ENCODE results near the gene LPP.

LPP gene

DNA sequence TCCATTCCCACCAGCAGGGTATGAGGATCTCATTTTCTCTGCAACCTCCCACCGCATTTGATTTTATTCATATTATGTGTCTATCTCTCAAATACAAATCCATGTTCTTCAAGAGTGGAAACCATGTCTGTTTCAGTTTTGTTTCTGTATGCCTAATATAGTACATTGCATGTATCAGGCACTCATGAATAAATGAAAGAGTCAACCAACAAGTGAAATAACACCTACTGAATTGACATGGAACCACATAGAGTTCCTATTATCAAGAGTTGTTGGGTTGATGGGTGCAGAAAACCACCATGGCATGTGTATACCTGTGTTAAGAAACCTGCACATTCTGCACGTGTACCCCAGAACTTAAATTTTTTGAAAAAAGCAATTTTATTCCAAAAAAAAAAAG lies 466.8 kb downstream of the LPP start:
- POLR2A ChIA-PET, result no interaction called here
- CTCF ChIA-PET, result interaction anchor here (0.6 kb wide), 1 partner anchor 371 kb away, joined by 3 read pairs; no protein-coding TSS in a partner anchor
- TF ChIP-seq ARNT (IDR thresholded peaks at IDR 0.05) (no peak), LEF1 (IDR thresholded peaks at IDR 0.05; ENCODE audit: borderline replicate concordance) (no peak), L3MBTL2 (conservative IDR thresholded peaks at IDR 0.05) (no peak), NFRKB (IDR thresholded peaks at IDR 0.05) (no peak), HDGF (IDR thresholded peaks at IDR 0.05; ENCODE audit: borderline replicate concordance) (no peak), FOXK2 (IDR thresholded peaks at IDR 0.05) (no peak), ZNF384 (IDR thresholded peaks at IDR 0.05) (no peak), SUZ12 (IDR thresholded peaks at IDR 0.05) (no peak), ELF4 (IDR thresholded peaks at IDR 0.05) (no peak), BHLHE40 (IDR thresholded peaks at IDR 0.05; ENCODE audit: borderline replicate concordance) (no peak), SP1 (IDR thresholded peaks at IDR 0.05) (no peak), FOXM1 (IDR thresholded peaks at IDR 0.05; ENCODE audit: borderline replicate concordance) (no peak), FOXA1 (IDR thresholded peaks at IDR 0.05) (no peak)
- TF ChIP-seq, protein P1, sequence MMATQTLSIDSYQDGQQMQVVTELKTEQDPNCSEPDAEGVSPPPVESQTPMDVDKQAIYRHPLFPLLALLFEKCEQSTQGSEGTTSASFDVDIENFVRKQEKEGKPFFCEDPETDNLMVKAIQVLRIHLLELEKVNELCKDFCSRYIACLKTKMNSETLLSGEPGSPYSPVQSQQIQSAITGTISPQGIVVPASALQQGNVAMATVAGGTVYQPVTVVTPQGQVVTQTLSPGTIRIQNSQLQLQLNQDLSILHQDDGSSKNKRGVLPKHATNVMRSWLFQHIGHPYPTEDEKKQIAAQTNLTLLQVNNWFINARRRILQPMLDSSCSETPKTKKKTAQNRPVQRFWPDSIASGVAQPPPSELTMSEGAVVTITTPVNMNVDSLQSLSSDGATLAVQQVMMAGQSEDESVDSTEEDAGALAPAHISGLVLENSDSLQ (IDR thresholded peaks at IDR 0.05), result no peak
- no peak for DNase-seq (ENCODE audit: extremely low spot score)

DNA sequence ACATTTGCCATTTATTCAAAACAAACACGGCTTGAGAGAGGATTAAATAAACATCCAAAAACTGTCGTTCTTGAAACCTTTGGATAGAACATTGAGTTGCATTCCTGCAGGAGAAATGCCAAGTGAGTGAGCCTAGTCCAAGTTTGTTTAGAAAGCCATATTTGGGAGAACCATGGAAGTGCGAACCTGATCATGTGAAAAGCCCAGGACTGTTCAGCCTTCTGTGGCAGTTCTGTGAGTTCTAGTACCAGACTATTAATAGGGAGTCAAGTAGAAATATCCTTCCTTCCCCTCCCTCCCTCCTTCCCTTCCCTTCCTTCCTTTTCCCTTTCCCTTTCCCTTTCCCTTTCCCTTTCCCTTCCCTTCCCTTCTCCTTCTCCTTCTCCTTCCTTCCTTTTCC lies 470.4 kb downstream of the LPP start:
- no peak for TF ChIP-seq L3MBTL2 (conservative IDR thresholded peaks at IDR 0.05)
- TF ChIP-seq FOXK2 (IDR thresholded peaks at IDR 0.05), result no peak
- no peak for TF ChIP-seq FOXM1 (IDR thresholded peaks at IDR 0.05; ENCODE audit: borderline replicate concordance)
- TF ChIP-seq ELF4 (IDR thresholded peaks at IDR 0.05), result no peak
- no peak for TF ChIP-seq TARDBP (IDR thresholded peaks at IDR 0.05)
- TF ChIP-seq NFRKB (IDR thresholded peaks at IDR 0.05), result no peak
- no peak for TF ChIP-seq LEF1 (IDR thresholded peaks at IDR 0.05; ENCODE audit: borderline replicate concordance)
- TF ChIP-seq ZNF384 (IDR thresholded peaks at IDR 0.05), result no peak
- no peak for TF ChIP-seq SUZ12 (IDR thresholded peaks at IDR 0.05)
- no peak for TF ChIP-seq ARNT (IDR thresholded peaks at IDR 0.05)
- TF ChIP-seq FOXA1 (IDR thresholded peaks at IDR 0.05), result no peak
- ChIA-PET CTCF (no interaction called here), POLR2A (no interaction called here)
- no peak for DNase-seq (ENCODE audit: extremely low spot score)

DNA sequence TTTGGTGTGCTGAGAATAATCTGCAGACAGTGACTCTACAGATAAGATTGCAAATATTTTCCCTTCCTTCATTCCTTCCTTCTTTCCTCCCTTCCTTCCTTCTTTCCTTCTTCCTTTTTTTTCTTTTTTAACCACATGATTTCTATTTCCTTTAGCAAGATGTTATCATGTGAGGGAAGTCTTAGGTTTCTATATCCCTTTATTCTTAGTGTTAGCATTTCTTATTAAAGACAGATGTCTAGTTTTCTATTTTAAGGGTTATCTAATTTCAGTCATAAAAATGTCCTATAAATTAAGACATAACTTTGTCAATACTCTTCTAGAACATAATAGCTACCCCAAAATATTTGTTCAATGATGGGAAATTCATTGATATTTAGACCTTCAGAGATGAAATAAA lies 470.9 kb downstream of the LPP start:
- POLR2A ChIA-PET, result no interaction called here
- TF ChIP-seq BHLHE40 (IDR thresholded peaks at IDR 0.05; ENCODE audit: borderline replicate concordance) (no peak), ARNT (IDR thresholded peaks at IDR 0.05) (no peak), NFRKB (IDR thresholded peaks at IDR 0.05) (no peak), HDGF (IDR thresholded peaks at IDR 0.05; ENCODE audit: borderline replicate concordance) (no peak), SUZ12 (IDR thresholded peaks at IDR 0.05) (no peak), ZNF384 (IDR thresholded peaks at IDR 0.05) (no peak), FOXK2 (IDR thresholded peaks at IDR 0.05) (no peak), LEF1 (IDR thresholded peaks at IDR 0.05; ENCODE audit: borderline replicate concordance) (no peak), FOXA1 (IDR thresholded peaks at IDR 0.05) (no peak), FOXM1 (IDR thresholded peaks at IDR 0.05; ENCODE audit: borderline replicate concordance) (no peak), L3MBTL2 (conservative IDR thresholded peaks at IDR 0.05) (no peak), CTBP1 (IDR thresholded peaks at IDR 0.05; ENCODE audit: borderline replicate concordance) (no peak), TARDBP (IDR thresholded peaks at IDR 0.05) (no peak)
- TF ChIP-seq, protein P1 (IDR thresholded peaks at IDR 0.05), result no peak

DNA sequence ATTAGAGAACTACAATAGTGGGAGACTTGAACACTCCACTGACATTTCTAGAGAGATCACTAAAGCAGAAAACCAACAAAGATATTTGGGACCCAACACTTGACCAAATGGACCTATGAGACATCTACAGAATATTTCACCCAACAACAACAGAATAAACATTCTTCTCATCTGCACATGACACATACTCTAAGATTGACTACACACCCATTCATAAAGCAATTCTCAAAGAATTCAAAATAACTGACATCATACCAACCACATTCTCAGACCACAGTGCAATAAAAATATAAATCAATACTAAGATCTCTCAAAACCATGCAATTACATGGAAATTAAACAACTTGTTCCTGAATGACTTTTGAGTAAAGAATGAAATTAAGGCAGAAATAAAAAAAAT lies 473.7 kb downstream of the LPP start:
- CTCF ChIA-PET, result no interaction called here
- DNase-seq (ENCODE audit: extremely low spot score), result no peak
- TF ChIP-seq CTBP1 (IDR thresholded peaks at IDR 0.05; ENCODE audit: borderline replicate concordance) (no peak), ZNF384 (IDR thresholded peaks at IDR 0.05) (no peak), HDGF (IDR thresholded peaks at IDR 0.05; ENCODE audit: borderline replicate concordance) (no peak), ELF4 (IDR thresholded peaks at IDR 0.05) (no peak), FOXA1 (IDR thresholded peaks at IDR 0.05) (no peak)

More for the DNA sequence above, 470.9 kb downstream of the LPP start:
- CTCF ChIA-PET, result no interaction called here
- DNase-seq (ENCODE audit: extremely low spot score), result no peak

DNA sequence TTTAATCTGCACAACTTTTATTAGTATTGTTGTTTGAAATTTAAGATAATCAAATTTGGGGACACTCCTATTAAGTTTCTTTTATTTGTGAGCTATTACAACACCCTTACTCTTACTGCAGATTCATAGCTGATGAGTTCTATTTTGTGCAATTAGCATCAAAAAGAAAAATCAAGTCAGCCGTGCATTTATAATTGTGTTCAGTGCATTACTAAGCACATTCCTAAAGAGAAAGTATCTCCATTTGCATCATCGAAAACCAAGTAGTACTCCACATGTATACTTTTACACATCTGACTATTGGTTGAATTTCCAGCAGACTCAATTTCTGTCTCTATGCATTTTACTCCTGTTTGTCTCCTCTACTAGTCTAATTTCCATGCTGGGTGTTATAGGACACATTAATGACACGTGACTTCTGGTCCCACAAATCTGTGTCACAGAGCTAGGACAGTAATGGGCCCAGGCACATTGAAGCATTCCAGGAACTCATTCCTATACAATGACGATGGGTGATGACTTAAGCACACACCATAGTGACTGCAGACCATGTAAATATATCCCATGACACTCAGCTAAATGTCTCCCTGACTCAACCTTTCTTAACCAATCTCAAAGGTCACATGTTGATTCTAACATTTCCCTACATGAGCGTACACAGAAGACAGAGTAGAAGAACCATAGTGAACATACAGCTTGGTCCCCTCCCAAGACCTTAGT lies 477.5 kb downstream of the LPP start:
- ChIA-PET POLR2A (no interaction called here), CTCF (no interaction called here)
- no peak for DNase-seq (ENCODE audit: extremely low spot score)
- no peak for TF ChIP-seq SP1 (IDR thresholded peaks at IDR 0.05)
- no peak for TF ChIP-seq HDGF (IDR thresholded peaks at IDR 0.05; ENCODE audit: borderline replicate concordance)
- no peak for TF ChIP-seq LEF1 (IDR thresholded peaks at IDR 0.05; ENCODE audit: borderline replicate concordance)
- TF ChIP-seq ZNF384 (IDR thresholded peaks at IDR 0.05), result no peak
- no peak for TF ChIP-seq SUZ12 (IDR thresholded peaks at IDR 0.05)
- TF ChIP-seq CTBP1 (IDR thresholded peaks at IDR 0.05; ENCODE audit: borderline replicate concordance), result no peak
- TF ChIP-seq BHLHE40 (IDR thresholded peaks at IDR 0.05; ENCODE audit: borderline replicate concordance), result no peak

More for the DNA sequence above, 473.7 kb downstream of the LPP start:
- POLR2A ChIA-PET, result no interaction called here

DNA sequence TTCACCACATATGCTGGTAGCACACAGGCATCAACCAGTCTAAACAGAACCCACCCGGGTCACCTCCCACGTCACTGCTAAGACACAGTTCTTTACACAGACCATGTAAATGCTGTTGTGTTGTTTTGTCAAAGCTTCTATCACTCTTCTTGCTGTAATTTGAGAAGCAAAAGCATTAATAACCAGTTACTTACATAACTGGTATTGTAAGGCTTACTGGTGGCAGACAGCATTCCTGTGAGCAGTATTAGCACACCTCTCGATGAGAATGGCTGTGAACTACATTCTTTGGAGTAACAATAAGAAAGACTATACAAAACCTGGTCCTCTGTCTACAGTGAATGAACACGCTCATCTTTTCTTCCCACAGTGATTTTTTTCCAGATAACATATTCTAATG lies 479.2 kb downstream of the LPP start:
- ChIA-PET POLR2A (no interaction called here), CTCF (no interaction called here)
- DNase-seq (ENCODE audit: extremely low spot score), result no peak
- TF ChIP-seq SUZ12 (IDR thresholded peaks at IDR 0.05) (no peak), FOXM1 (IDR thresholded peaks at IDR 0.05; ENCODE audit: borderline replicate concordance) (no peak), SP1 (IDR thresholded peaks at IDR 0.05) (no peak), ARNT (IDR thresholded peaks at IDR 0.05) (no peak), CTBP1 (IDR thresholded peaks at IDR 0.05; ENCODE audit: borderline replicate concordance) (no peak), FOXA1 (IDR thresholded peaks at IDR 0.05) (no peak), LEF1 (IDR thresholded peaks at IDR 0.05; ENCODE audit: borderline replicate concordance) (no peak), FOXK2 (IDR thresholded peaks at IDR 0.05) (no peak), HDGF (IDR thresholded peaks at IDR 0.05; ENCODE audit: borderline replicate concordance) (no peak), L3MBTL2 (conservative IDR thresholded peaks at IDR 0.05) (no peak), TARDBP (IDR thresholded peaks at IDR 0.05) (no peak), BHLHE40 (IDR thresholded peaks at IDR 0.05; ENCODE audit: borderline replicate concordance) (no peak), ZNF384 (IDR thresholded peaks at IDR 0.05) (no peak), ELF4 (IDR thresholded peaks at IDR 0.05) (no peak), NFRKB (IDR thresholded peaks at IDR 0.05) (no peak)
- TF ChIP-seq, protein P1 (IDR thresholded peaks at IDR 0.05), result no peak
